Embryonic facial prominence (tissue), 1 donor: ENCODE measurements around the gene HDAC4.

Experiments
- DNase-seq: peaks from one replicate; pipeline ENCODE4 v3.0.0-alpha.2; 2016; ENCODE audit errors: extremely low spot score

Gene HDAC4

DNA sequence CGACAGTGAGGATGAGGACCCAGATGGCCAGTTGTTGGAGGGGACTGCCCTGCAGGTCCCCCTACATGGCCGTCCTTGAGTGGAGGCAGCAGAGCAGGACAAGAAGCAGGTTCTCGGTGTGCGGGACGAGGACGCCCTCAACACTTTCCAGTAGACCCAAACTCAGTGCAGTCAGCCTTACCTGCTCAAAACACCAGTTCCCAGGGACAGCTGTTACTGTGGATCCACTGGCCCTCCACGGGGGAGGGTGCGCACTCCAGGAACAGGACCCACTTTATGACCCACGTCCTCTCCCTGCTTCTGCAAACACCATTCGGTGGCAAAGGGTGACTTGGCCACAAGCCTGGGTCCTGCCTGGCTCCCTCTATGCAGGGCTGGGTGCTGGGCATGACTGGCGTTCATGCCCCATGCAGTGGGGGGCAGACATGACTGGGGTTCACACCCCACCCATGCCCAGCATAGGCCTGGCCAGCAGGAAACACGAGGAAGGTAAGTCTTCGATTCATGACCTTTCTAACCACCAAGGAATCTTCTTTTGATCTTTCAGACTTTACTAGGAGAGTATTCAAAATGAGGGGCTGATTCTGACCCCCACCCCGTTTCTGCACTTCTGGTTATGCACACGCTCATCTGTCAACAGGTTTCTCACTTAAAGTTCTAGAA lies 233.7 kb downstream of the HDAC4 start:
- DNase-seq = no peak

DNA sequence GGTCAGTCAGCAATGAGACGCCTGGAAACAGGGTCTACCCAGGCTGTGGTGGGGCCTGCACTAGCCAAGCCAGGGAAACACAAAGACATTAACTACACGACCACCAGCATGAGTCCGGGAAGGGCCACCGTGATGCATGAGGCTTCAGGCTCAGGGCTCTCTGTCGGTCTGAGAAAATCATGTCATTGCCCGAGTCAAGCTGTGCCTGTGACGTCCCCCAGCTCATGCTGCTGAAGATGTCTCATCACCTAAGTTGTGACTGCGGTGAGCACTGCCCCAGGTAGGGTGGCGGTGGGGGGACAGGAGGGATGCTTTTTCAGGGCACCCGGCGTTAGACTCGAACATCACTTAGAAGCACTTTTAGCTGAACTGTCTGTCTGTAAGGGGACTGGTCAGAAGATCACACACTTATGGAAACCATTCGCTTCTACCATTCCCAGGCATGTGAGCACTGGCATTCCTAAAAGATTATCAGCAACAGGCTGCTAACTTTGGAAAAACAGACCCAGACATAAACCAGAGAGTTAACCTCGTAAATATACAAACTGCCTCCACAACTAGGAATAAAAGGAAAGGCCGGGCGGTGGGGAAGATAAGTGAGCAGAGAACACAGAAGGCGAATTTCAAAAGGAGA lies 234.5 kb downstream of the HDAC4 start:
- DNase-seq = no peak

DNA sequence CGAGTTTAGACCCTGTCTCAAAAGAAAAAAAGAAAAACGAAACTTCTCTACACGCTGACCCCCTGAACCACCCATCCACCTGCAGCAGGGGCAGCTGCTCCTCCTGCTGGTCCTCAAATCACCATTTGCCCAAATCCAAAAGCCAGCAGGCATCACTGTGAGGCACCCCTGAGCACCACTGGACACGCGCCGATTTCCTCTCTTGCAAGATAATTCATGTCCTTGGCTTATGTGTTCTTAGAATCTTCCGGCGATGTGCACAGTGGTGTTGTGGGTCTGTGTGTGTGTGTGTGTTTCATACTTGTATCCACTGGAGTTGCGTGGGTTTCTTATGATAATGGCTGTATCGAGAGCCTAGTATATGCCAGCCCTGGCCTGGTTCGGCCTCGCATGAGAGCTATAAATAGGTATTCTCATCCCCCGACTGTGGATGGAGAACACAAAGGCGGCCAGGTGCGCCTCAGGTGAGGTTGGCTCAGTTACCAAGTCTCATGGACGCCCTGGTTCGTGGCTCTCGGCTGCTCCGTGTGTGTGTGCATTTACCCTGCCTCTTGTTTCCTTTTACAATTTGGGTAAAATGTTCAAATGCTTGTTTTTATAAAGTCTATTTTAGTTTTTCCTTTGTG lies 235.5 kb downstream of the HDAC4 start:
- no peak for DNase-seq

DNA sequence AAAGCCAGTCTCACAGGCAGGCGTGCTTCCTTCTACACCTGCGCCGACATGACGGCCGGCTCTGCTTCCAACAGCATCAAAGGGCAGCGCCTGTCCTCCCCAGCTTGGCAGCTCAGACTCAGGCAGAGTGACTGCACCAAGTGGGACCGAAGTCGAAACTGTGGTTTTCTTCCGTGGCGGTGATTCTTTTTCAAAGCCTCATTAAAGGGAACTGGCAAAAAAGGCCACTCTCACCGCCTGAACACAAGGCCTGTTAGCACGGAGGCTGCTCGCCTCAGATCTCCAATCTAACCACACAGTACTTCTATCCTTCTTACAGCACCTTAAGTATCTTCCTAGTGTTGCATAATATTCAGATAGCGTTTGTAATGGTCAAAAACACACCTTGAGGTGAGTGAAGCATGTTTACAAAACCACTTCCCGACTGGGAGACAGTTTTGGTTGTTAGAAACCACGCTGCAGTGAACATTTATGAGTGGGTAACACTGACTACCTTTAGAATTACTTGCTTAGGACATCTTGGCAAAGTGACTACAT lies 236.4 kb downstream of the HDAC4 start:
- DNase-seq = no peak

DNA sequence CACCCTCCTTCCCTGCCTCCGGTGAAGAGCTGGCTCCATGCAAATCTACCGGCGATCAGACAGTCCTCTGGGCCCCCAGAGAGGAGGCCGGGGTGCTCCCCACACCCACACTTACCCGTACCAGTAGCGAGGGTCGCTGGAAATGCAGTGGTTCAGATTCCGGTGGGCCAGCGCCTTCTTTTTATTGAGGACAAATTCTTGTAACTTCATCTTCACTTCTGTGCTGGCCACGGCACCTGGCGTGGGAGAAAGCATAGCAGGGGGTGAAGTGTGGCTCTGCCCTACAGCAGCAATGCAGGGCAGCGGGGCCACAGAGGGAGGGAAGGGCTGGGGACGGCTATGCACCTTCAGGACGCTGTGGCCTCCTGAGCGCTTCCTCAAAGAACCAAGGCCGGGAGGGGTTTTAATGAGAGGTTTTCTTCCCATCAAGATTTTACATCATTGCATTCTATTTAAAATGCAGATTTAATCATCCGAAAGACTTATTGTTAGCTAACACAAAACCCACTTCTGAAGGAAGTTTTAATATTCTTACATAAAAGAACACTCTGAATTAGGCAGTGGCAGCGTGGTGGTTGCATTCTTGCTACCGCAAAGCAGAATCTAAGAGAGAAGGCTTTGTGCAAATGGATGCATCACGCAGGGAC lies 237.0 kb downstream of the HDAC4 start:
- no peak for DNase-seq

DNA sequence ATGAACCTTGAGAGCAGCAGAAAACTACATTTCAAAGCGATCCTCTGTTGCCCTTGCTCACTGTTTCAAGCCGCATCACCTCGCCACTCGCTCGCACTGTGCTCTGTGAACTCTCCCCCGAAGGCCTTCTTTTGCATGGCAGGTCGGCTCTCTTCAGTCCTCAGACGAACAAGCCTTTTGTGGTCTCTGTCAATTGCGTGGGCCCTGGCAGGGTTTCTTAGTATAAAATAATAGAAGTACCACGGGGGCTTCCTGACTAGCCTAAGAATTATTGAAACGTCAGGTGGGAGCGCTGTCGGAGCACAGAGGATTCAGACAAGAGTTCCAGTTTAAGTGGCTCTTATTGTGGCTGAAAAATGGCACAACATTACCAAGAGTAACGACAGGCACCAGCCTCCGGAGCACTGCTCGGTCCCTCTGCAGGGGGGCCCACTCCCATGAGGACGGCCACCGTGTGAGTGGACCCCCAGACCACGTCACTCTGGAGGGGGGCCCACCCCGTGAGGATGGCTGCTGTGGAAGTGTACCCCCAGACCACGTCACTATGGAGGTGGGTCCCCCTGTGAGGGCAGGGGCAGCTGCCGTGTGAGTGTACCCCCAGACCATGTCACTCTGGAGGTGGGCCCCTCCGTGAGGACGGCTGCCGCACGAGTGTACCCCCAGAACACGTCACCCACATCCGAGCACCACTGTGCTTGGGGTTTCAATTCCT lies 237.7 kb downstream of the HDAC4 start:
- DNase-seq = no peak

DNA sequence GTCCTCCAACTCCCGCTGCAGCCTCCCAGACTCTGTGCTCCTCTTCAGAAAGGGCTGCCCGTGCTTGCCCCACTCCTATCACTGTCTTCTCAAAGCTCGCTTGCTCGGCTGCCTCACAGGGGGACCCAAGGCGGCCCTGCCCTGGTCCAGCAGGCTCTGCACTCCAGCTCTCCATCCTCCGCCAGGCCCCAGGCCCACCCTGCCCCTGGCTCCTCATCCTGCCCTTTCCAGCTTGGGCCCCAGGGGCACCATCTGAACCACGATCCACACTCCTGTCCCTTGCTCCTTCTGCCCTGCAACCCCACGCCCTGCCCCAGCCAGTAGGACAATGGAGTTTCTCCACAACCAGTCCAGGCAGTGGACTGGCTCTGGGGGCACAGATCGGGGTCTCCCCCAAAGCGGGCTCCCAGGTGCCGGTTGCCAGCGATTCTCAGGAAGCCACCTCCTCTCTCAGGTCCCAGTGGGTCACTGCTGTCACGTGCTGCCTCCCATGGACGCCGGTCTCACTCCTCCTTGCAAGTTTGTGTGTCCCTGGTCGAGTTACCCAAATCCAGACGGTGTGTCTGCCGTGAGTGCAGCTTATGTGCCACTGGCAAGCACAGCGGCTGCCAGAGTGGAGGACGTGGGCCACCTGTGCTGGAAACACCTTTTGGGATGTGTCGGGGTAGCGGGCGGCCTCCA lies 238.5 kb downstream of the HDAC4 start:
- no peak for DNase-seq

DNA sequence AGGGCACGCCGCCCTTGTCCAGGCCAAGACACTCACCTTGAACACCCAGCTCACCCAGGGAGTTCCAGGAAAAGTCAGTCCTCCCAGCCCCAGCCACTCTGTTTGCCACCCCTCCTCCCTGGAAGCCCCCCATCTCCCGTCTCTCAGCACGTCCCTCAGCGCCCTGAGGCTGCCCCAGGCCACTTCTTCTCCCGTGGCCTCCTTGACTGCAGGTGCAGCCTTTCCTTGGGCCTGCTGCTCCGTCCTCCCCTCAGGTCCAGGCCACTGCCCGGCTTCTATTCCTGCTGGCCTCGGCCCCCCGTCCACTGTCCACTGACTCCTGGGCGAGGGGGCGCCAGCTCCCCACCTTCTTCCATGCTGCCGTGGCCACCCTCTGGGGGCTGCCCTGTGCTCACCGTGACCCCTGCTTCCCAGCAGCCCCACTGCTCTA lies 239.1 kb downstream of the HDAC4 start:
- no peak for DNase-seq

DNA sequence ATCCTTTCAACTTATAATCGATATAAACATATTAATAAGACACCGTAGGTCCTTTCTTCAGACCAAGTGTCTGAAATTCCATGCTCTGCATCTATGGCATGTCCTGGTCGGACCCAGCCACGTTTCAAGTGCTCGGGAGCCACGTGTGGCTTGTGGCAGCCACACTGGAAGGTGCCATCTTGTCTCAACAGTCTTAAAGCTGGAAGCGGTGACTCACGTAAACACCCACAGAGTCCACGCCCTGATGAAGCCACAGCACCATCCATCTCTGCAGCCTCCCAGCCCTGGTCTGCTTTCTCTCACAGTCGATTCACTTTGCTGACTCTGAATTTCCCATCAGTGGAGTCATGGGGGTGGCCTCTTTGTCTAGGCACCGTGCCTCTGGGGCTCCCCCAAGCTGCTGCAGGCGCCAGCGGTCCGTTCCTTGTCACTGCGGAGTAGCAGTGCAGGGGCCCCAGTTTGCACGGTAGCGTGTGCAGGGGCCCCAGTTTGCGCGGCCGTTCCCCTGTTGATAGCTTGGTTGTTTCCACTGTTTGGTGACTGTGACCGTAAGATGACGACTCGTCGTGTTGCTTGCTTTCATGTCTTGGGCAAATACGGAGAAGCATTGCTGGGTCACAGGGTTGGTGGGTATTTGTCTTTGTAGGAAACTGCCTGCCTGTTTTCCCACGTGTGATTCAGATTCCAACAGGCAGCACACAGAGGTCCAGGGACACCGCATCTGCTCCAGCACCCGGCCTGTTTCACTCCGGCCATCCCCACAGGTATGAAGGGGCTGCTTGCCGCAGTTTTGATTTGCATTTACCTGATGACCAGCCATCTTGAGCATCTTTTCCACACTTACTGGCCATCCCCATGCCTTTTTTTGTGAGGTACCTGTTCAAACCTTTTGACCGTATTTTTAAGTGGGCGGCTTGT lies 240.3 kb downstream of the HDAC4 start:
- DNase-seq = no peak

DNA sequence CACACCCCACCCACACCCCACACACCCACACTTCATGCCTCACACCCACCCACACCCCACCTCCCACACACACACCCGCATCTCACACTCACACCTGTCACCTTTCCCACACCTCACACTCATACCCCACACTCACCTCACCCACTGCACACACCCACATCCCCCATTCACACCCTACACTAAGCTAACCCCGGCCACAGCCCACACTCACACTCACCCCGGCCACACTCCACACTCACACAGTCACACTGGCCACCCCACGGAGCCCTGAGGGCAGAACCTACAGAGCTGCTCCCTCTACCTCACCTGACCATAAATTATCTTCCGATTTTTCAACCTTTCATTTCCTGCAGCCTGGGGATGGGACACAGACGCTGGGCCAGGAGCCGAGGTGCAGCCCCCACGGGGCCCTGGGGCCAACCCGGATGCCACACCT lies 241.3 kb downstream of the HDAC4 start:
- DNase-seq = no peak

DNA sequence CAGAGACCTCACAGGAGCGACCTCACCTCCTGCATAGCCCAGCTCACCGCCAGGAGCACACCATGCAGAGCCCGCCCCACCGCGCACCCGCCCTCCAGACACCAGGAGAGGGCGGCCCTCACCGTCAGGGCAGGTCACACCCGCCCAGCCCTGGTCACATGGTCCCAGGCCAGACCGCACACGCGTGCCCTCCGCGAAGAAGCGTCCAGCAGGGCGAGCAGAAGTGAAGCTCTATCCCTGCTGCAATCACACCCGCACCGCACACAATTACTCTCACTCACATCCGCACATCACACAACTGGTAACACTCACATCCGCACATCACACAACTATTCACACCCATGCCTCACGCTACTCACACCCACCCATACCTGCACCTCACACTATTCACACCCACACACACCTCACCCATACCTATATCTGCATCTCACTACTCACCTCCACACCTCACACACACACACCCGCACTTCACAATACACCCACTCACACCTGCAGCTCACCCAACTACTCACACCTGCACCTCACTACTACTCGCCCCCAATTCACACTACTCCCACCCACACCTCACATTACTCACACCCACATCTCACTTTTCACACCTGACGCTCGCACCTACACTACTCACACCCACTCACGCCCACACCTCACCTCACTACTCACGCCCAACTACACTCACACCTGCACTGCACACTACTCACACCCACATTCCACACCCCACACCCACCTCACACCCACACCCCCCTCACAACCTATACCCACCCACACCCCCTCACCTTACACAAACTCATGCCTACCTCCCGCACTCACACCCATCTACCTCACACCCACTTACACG lies 242.0 kb downstream of the HDAC4 start:
- DNase-seq = no peak

DNA sequence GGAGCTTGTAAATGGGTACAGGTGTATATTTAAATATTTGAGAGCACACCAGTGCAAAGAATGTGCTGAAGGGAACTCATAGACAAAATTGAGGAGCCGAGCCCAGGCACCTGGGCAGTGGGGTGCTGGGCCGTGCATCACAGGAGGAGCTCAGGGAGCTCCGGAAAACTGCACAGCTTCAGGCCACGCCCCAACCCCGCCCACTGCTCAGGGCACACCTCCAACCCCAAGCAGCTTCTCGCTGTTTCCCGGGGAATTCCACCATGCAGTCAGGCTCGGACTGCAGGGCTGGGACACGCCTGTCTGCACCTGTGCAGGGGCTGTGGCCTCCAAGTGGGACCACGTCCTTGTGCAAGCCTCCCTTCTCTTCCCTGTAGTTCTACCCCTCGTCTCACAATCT lies 243.0 kb downstream of the HDAC4 start:
- DNase-seq = no peak

DNA sequence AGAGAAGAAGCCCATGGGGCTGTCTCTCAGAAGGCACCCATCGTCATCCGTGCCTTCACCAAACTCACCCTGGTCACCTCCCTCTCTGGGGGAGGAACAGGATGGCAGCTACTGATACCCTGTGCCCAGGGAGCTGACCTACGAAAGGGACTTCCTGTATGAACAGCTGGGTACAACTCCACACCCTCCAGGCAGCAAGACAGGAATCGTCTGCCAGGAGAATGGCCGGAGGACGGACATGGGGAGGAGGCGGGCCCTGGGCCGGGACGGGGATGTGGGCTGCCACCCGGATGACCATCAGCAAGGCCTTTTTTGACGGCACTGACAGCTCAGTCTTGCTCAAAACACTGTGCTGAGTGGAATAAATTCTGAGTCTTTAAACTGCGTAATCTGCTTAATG lies 243.6 kb downstream of the HDAC4 start:
- DNase-seq = no peak

DNA sequence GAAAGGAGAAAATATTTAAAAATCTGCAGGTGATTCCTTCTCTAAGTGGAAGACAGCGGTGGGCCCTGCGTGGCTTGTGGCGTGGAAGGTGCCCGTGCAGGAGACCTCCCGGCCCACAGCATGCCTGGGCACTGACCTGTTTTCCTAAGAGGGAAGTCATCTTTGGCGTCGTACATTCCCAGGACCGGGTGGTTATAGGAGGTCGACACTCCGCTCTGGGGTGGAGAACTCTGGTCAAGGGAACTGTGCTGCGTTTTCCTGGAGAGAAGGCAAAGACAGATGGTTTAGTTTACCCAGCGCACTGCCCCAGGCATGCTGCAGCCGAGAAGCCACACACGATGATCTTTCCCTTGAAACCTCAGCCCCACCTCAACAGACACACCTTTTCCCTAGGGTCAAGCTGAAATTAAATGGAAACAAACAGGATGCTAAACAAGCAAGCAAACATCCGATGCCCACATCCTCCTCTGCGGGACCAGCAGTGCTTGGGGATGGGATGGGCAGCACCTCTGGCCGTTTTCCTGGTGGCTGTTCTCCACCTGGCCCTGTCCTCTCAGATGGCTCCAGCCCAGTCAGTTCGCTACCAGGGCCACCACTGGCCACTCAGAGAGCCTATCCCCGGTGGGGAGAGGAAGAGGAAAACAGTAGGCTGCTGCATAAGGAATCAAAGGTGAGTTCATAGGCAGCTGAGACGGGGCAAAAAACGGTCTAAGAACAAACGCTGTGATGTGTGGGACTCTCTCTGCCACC lies 244.1 kb downstream of the HDAC4 start:
- no peak for DNase-seq

DNA sequence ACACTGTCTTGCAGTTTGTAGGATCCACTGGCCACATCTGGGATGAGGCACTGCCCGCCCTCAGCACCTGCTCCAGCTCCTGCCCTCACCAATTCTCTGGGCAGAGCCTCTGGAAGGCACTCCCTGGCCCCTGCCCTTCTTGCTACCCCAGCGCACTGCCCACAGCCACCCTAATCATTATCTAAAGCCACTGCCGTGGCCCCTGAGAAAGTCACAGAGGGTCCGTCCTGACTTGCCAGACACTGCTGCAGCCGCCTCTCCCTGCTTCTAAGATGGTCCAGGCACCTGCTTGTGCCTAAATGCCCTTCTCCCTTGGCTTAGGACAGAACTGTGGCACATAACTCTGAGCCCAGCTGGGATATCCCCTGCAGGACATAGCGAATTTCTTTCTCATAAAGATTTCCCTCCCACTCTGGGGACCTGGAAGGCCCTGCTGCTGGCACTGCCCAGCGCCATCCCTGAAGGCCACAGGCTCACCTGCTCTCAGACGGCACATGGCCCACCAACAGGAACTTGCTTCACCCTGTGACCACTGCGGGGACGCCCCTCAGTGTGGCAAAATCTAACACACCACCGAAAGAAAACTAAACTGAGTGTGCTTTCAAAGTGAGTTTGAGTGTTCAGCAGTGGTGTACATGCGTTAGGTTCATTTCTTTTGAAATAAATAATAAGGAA lies 244.9 kb downstream of the HDAC4 start:
- DNase-seq = no peak

DNA sequence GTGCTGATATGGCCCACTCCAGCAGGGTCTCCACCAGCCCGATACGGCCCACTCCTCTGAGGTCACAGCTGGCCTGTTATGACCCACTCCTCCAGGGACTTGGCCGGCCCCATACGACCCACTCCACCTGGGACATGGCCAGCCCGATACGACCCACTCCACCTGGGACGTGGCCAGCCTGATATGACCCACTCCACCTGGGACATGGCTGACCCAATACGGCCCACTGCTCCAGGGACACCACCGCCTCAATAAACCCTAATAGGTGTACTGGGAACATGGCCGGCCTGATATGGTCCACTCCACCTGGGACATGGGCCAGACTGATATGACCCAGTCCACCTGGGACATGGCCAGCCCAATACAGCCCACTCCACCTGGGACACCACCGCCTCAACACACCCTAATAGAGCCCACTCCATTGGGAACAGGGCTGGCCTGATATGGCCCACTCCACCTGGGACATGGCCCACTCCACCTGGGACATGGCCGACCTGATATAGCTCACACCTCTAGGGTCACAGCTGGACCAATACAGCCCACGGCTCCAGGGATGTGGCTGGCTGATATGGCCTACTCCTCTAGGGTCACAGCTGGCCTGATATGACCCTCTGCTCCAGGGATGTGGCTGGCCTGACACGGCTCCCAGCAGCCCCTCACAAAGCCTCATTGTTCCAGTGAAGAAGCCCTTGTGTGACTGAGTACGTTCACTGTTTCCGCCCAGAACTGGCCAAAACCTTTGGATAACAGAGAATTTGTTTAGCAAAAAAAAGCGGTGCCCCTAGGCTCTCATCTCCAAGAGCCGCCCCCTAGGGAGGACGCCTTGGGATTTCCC lies 245.6 kb downstream of the HDAC4 start:
- no peak for DNase-seq
